NB4 (cell line): ENCODE measurements around the gene MMP2.
A peak's percentile ranks its signal among the peaks of the same experiment; 100 is the strongest.

ENCODE experiments used
- DNase-seq: peaks from one replicate; pipeline ENCODE4 v3.0.0; 2010; ENCODE audit warnings: low read depth
- H3K4me3 ChIP-seq: one replicate; pipeline ENCODE4 v1.5.1; 2011; ENCODE audit warnings: mild to moderate bottlenecking, low read depth, low read length, moderate library complexity
- CTCF ChIP-seq: IDR thresholded peaks from one replicate; pipeline ENCODE4 v1.5.1; 2012; ENCODE audit warnings: low read depth, low read length
- MAX ChIP-seq: IDR thresholded peaks from 2 replicates; pipeline ENCODE4 v1.6.1; 2011; ENCODE audit warnings: low read depth, low read length
- MYC ChIP-seq: IDR thresholded peaks from 2 replicates; pipeline ENCODE4 v1.6.1; 2011; ENCODE audit warnings: low read depth, low read length
- POLR2A ChIP-seq: IDR thresholded peaks from 2 replicates; pipeline ENCODE4 v1.6.1; 2011; ENCODE audit warnings: mild to moderate bottlenecking; ENCODE audit not compliant: insufficient read length; ENCODE audit errors: extremely low read depth

Gene MMP2

GRCh38 chr16:55492756-55493380 is 13.9 kb downstream of the MMP2 start:
- no peak for TF ChIP-seq POLR2A
- DNase-seq: no peak
- H3K4me3 ChIP-seq: no peak overlapping the region

GRCh38 chr16:55494994-55495421 is 16.0 kb downstream of the MMP2 start:
- peak; percentile 63 for DNase-seq
- H3K4me3 ChIP-seq: no peak overlapping the region
- TF ChIP-seq MYC (no peak; the same call in 1 of the 2 replicates), CTCF (peak; percentile 10), POLR2A (no peak), MAX (no peak)

- no peak for DNase-seq
- TF ChIP-seq CTCF: no peak
- no peak for TF ChIP-seq MYC
- TF ChIP-seq POLR2A: no peak
- TF ChIP-seq MAX: no peak
- no peak overlapping the region for H3K4me3 ChIP-seq
Observed at GRCh38 chr16:55495616-55496289, 16.8 kb downstream of the MMP2 start.

- no peak overlapping the region for H3K4me3 ChIP-seq
- peak; percentile 28 for DNase-seq
- TF ChIP-seq MAX: peak; percentile 63; the same call in 1 of the 2 replicates
- no peak for TF ChIP-seq POLR2A
- no peak for TF ChIP-seq CTCF
Observed at GRCh38 chr16:55496509-55497145, 17.6 kb downstream of the MMP2 start.

GRCh38 chr16:55497558-55497957 is 18.6 kb downstream of the MMP2 start:
- no peak for DNase-seq
- no peak overlapping the region for H3K4me3 ChIP-seq
- TF ChIP-seq CTCF (no peak), MAX (no peak), POLR2A (no peak), MYC (no peak)

GRCh38 chr16:55498101-55498500 is 19.1 kb downstream of the MMP2 start:
- TF ChIP-seq MAX (no peak), MYC (no peak), CTCF (no peak), POLR2A (no peak)
- DNase-seq: no peak
- no peak overlapping the region for H3K4me3 ChIP-seq
